OCI-LY1 (cell line): ENCODE measurements around the gene TDRD10.

Experiments used
- H2AFZ ChIP-seq: fragments of 200-600 bp; sonication (generic), shearing (Covaris generic); 2 replicates; pipeline ENCODE4 v1.6.0; 2014; ENCODE audit warnings: antibody characterized with exemption, mild to moderate bottlenecking, low read length
- H3F3A ChIP-seq: fragments of 200-600 bp; sonication (generic), shearing (Covaris generic); 2 replicates; pipeline ENCODE4 v1.6.0; 2014; ENCODE audit warnings: mild to moderate bottlenecking, antibody characterized with exemption, low read length, moderate library complexity; ENCODE audit not compliant: insufficient read depth
- H3K27ac ChIP-seq: fragments of 200-600 bp; sonication (generic); 2 replicates; pipeline ENCODE4 v1.5.1; 2014; ENCODE audit warnings: low read length, mixed run types, mild to moderate bottlenecking, low read depth; ENCODE audit not compliant: poor library complexity, severe bottlenecking
- H3K27me3 ChIP-seq: fragments of 200-600 bp; sonication (generic); 2 replicates; pipeline ENCODE4 v1.6.0; 2014; ENCODE audit warnings: antibody characterized with exemption, mild to moderate bottlenecking, low read length, moderate library complexity; ENCODE audit not compliant: insufficient read depth
- H3K36me3 ChIP-seq: fragments of 200-600 bp; sonication (generic); 2 replicates; pipeline ENCODE4 v1.6.1; 2014; ENCODE audit warnings: mild to moderate bottlenecking, antibody characterized with exemption, low read length, moderate library complexity, mixed read lengths; ENCODE audit not compliant: insufficient read depth
- H3K4me1 ChIP-seq: fragments of 200-600 bp; sonication (generic); 2 replicates; pipeline ENCODE4 v1.5.1; 2014; ENCODE audit warnings: mild to moderate bottlenecking, low read length, moderate library complexity; ENCODE audit not compliant: insufficient read depth, severe bottlenecking
- H3K4me2 ChIP-seq: fragments of 200-600 bp; sonication (generic), shearing (Covaris generic); 2 replicates; pipeline ENCODE4 v1.6.1; 2014; ENCODE audit warnings: low read length
- H3K4me3 ChIP-seq: fragments of 200-600 bp; sonication (generic); 2 replicates; pipeline ENCODE4 v1.5.1; 2014; ENCODE audit warnings: low read length, low read depth, mild to moderate bottlenecking, mixed read lengths; ENCODE audit not compliant: poor library complexity, severe bottlenecking
- H3K79me2 ChIP-seq: fragments of 200-600 bp; shearing (Covaris generic); 2 replicates; pipeline ENCODE4 v1.6.1; 2016; ENCODE audit warnings: mixed run types, low read length, mixed read lengths; ENCODE audit not compliant: insufficient read depth
- H3K9ac ChIP-seq: fragments of 200-600 bp; sonication (generic), shearing (Covaris generic); 2 replicates; pipeline ENCODE4 v1.6.1; 2014; ENCODE audit warnings: mild to moderate bottlenecking, low read length, mixed read lengths
- H3K9me2 ChIP-seq: fragments of 200-600 bp; sonication (generic), shearing (Covaris generic); 2 replicates; pipeline ENCODE4 v1.6.1; 2014; ENCODE audit warnings: low read depth, mild to moderate bottlenecking, low read length, mixed read lengths
- H3K9me3 ChIP-seq: fragments of 200-600 bp; shearing (Covaris generic); 2 replicates; pipeline ENCODE4 v1.6.1; 2014; ENCODE audit warnings: low read length, mixed read lengths
- H4K20me1 ChIP-seq: fragments of 200-600 bp; sonication (generic), shearing (Covaris generic); 2 replicates; pipeline ENCODE4 v1.6.0; 2016; ENCODE audit warnings: mild to moderate bottlenecking, low read length; ENCODE audit not compliant: insufficient read depth
- EZH2 ChIP-seq: fragments of 200-600 bp; sonication (generic), shearing (Covaris generic); IDR thresholded peaks from 2 replicates; pipeline ENCODE4 v1.8.0; 2017; ENCODE audit warnings: borderline replicate concordance, mixed run types, mild to moderate bottlenecking, antibody characterized with exemption, low read length, moderate library complexity, mixed read lengths
- TF ChIP-seq, protein P1 (sequence below): fragments of 200-600 bp; sonication (generic), shearing (Covaris generic); IDR thresholded peaks from 2 replicates; pipeline ENCODE4 v1.5.1; 2017; ENCODE audit warnings: mild to moderate bottlenecking, antibody characterized with exemption, low read length, moderate library complexity, mixed read lengths

TDRD10 gene

DNA sequence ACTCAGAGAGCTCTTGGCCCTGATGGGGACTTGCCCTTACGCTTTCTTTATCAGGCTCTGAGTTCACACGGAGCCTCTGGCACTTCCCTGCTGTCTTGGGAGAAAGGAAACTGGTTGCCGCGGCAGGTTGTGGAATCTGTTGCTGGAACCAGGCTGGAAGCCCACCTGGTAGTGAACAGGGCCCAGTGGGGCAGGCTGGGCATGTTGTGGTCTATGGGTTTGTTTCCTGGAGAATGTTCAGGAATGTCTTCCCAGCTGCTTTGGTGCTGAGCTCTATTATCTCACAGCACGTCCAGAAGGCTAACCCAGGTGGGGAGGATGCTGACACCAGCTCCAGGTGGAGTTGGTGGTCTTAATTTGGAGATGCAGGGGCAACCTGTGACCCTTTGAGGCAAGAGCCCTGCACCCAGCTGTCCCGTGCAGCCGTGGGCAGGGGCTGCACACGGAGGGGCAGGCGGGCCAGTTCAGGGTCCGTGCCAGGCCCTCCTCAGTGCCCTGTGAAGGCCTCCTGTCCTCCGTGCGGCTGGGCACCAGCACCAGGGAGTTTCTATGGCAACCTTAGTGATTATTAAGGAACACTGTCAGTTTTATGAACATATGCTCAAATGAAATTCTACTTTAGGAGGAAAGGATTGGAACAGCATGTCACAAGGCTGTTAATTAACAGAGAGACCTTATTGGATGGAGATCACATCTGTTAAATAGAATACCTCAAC is 33.3 kb upstream of the TDRD10 start:
- no peaks in the 10 kb centered on the region for H3K4me1 ChIP-seq
- no peak overlapping the region for H3K27ac ChIP-seq
- TF ChIP-seq, protein P1, sequence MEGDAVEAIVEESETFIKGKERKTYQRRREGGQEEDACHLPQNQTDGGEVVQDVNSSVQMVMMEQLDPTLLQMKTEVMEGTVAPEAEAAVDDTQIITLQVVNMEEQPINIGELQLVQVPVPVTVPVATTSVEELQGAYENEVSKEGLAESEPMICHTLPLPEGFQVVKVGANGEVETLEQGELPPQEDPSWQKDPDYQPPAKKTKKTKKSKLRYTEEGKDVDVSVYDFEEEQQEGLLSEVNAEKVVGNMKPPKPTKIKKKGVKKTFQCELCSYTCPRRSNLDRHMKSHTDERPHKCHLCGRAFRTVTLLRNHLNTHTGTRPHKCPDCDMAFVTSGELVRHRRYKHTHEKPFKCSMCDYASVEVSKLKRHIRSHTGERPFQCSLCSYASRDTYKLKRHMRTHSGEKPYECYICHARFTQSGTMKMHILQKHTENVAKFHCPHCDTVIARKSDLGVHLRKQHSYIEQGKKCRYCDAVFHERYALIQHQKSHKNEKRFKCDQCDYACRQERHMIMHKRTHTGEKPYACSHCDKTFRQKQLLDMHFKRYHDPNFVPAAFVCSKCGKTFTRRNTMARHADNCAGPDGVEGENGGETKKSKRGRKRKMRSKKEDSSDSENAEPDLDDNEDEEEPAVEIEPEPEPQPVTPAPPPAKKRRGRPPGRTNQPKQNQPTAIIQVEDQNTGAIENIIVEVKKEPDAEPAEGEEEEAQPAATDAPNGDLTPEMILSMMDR, result no peak
- no peak overlapping the region for H3K4me2 ChIP-seq
- H3K4me3 ChIP-seq, result no peak overlapping the region
- no peaks in the 10 kb centered on the region for H3K36me3 ChIP-seq
- no peaks in the 10 kb centered on the region for H3F3A ChIP-seq
- no peaks in the 10 kb centered on the region for H3K9me2 ChIP-seq
- no peaks in the 10 kb centered on the region for H3K79me2 ChIP-seq
- no peaks in the 10 kb centered on the region; the same call in 1 of the 2 replicates for H3K27me3 ChIP-seq
- no peaks in the 10 kb centered on the region for H3K9me3 ChIP-seq
- no peak overlapping the region for H2AFZ ChIP-seq
- H4K20me1 ChIP-seq, result no peaks in the 10 kb centered on the region
- no peak overlapping the region for H3K9ac ChIP-seq

DNA sequence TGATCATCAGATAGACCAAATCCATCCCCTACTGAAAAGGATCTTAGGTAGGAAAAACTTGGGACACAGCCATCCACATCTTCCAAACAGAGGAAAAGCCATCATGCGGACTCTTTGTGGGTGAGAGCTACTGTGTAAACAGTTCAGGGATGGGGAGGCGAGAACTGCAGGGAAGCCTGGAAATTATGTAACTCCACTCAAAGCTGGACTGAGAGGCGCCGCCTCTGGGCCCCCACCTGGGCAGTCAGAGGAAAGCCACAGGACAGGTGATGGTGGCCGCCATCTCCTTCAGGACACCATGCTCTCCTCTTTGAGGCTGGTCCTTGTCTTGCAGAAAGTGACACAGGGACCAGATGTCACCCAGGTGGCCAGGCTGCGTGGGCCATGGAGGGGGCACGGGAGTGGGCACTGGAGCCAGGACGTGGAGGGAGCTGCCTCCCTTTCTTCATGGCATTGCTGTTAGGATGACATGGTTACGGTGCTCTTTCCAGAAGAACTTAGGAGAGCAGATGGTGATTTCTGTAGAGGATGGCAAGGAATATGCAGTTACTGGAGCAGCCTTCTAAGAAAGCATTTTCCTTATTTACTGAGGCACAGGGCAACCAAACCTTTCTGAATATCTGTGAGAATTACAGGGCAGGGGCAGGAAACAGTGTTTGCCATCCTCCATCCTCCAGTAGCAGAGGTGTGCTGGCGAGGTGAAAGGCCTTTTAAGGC is 32.0 kb upstream of the TDRD10 start:
- Histone ChIP-seq H4K20me1 (no peaks in the 10 kb centered on the region), H3K79me2 (no peaks in the 10 kb centered on the region), H3K9me3 (no peaks in the 10 kb centered on the region), H3K9me2 (no peaks in the 10 kb centered on the region), H3K4me3 (no peak overlapping the region), H3K4me1 (no peaks in the 10 kb centered on the region), H3K27ac (no peak overlapping the region), H3K36me3 (no peaks in the 10 kb centered on the region), H3K4me2 (no peak overlapping the region), H3K27me3 (no peaks in the 10 kb centered on the region; the same call in 1 of the 2 replicates), H3F3A (no peaks in the 10 kb centered on the region), H2AFZ (no peak overlapping the region), H3K9ac (no peak overlapping the region)
- TF ChIP-seq, protein P1, result no peak
- no peak for TF ChIP-seq EZH2

DNA sequence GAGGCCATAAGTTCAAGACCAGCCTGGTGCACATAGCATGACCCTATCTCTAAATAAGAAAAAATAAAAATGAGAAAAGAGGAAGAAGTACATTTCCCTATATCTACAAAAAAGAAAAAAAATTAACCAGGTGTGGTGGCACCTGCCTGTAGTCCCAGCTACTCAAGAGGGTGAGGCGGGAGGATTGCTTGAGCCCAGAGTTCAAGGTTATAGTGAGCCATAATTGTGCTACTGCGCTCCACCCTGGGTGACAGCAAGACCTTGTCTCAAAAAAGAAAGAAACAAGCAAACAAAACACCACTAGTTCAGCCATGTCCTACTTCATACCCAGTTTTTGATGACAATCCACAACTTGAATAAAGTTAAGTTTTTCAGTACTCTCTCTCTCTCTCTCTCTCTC is 30.7 kb upstream of the TDRD10 start:
- TF ChIP-seq EZH2, result no peak
- TF ChIP-seq, protein P1, result no peak
- H3F3A ChIP-seq, result no peaks in the 10 kb centered on the region
- no peaks in the 10 kb centered on the region for H4K20me1 ChIP-seq
- no peaks in the 10 kb centered on the region for H3K36me3 ChIP-seq
- no peak overlapping the region for H2AFZ ChIP-seq
- no peaks in the 10 kb centered on the region for H3K4me1 ChIP-seq
- no peak overlapping the region for H3K4me2 ChIP-seq
- H3K79me2 ChIP-seq, result no peaks in the 10 kb centered on the region
- no peak overlapping the region for H3K4me3 ChIP-seq
- H3K27ac ChIP-seq, result no peak overlapping the region
- no peaks in the 10 kb centered on the region; the same call in 1 of the 2 replicates for H3K27me3 ChIP-seq
- no peak overlapping the region for H3K9ac ChIP-seq
- H3K9me2 ChIP-seq, result no peaks in the 10 kb centered on the region
- H3K9me3 ChIP-seq, result no peaks in the 10 kb centered on the region
